NCI-H146 treated with DMSO at 0.1 percent for 48 hours (cell line): Measurements from ENCODE around the gene PADI2.

Experiments used
- DNase-seq: peaks from one replicate; lab custom pipeline; 2025; ENCODE audit not compliant: unreplicated experiment; lab: John Stamatoyannopoulos, UW

The PADI2 gene

GRCh38 chr1:17140279-17140678, 21.0 kb upstream of the PADI2 start:
- DNase-seq: no peak

DNA sequence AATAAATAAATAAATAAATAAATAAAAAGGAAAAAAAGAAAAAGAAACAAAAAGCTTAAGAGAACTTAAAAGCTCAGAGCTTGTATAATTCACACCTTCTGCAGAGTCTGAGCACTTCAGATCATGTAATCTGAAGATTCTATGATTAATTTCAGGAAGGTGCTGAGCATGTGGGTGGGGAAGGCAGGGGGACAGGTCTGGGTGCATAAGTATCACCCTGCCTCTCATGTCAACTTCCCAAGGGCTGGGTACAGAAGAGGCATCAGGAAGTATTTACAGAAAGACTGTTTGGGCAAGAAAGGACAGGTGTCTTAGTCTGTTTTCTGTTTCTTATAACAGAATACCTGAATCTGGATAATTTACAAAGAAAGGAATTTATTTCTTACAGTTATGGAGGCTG, 20.4 kb upstream of the PADI2 start:
- no peak for DNase-seq

DNA sequence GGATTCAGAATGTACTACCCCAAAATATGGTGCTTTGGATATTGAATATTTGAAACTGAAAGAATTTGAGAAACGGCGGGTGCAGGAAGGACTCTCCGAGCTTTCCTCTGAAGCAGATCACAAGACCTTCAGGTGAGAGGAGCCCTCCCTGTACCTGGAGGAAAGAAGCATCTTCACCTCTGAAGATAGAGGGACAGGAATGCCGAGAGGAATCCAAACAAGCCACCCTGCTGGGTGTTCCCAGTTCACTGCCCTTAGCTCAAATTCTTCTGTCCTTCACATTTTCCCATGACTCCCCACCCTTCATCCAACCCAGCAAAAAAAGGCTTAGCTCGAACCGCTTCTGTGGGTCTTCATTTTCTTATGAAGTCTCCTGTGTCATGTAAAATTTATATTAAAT, 18.2 kb upstream of the PADI2 start:
- DNase-seq: no peak

- DNase-seq: no peak
Observed at GRCh38 chr1:17136936-17137335, 17.7 kb upstream of the PADI2 start.

DNA sequence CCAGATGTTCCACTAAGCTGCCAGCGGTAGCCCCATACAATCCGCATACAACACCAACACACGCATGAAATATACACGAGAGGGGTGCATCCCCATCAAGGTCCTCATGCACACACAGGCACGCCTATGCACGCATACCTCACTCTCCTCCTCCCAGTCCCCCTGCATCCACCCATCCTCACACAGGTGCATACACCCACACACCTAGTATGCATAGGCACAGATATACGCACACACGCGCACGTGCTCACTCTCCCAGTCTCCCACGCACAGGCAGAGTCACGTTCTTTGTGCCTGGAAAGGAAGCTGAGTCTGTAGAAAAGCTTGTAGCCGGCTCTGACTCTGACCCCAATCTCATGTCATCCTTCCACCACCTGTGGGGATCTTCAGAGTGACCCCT, 16.9 kb upstream of the PADI2 start:
- DNase-seq: no peak

GRCh38 chr1:17135530-17135929, 16.3 kb upstream of the PADI2 start:
- DNase-seq: peak; percentile 95

- no peak for DNase-seq
Observed at GRCh38 chr1:17134724-17135123, 15.5 kb upstream of the PADI2 start.

GRCh38 chr1:17134034-17134433, 14.8 kb upstream of the PADI2 start:
- DNase-seq: no peak

DNA sequence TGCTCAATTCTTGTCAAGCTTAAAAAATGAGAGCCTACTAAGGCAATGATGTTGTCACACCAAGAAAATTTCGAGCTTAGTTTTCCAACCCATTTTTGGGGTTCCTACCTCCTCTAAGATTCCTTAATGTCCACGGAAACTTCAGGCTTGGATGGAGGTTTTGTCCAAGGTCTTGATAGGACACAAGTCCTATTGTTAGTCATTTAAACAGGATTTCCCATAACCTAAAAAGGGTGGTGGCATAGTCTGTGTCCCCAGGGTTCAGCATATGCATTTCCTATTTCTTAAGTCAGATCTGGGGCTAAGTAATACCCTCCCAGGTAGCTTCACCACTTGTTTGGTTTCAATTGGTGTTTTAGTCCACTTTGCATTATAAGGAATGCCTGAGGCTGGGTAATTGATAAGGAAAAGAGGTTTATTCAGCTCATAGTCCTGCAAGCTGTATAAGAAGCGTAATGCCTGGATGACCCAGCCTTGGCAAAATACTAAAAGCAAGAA, 10.9 kb upstream of the PADI2 start:
- no peak for DNase-seq

DNA sequence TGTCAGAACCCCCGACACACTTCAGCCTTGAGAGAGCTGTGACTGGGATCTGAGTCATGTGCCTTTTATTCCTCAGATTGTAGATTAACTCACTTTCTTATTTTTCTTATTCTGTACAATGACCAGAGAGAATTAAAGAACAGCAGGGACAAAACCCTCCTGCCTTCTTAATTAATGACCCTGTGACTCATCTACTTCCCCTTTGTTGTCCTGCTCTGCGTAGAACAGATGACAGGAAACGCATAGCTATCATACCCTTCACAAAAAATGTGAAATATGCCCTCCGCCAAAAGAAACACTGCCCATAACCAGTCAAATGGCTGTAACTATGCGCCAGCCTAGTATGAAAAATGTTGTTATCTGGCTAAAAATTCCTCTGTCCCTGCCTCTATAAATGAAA, 9.1 kb upstream of the PADI2 start:
- DNase-seq: peak; percentile 29

DNA sequence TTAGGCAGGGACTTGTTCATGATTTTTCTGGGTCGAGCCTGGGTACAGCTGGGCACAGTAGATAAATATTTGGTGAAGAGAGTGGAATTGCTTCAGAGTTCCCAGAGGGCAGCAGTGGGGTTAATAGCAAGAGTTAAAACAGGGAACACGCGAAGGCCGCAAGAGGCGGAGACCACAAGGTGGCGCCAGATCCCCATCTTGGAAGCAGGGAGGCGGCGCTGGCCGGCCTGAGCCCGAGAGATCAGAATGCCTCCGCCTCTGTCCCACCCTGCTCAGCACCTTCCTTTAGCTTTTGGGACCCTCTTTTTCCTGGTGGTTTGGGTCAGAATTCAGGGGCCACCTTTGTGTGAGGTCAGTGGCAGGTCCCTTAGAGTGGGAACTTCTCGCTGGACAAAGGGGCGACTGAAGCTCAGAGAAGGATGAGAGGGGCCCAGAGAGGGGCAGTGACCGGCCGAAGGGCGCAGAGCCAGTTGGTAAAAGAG, 6.5 kb upstream of the PADI2 start:
- peak; percentile 53 for DNase-seq

- DNase-seq: no peak
Observed at GRCh38 chr1:17123196-17124045, 4.2 kb upstream of the PADI2 start.

DNA sequence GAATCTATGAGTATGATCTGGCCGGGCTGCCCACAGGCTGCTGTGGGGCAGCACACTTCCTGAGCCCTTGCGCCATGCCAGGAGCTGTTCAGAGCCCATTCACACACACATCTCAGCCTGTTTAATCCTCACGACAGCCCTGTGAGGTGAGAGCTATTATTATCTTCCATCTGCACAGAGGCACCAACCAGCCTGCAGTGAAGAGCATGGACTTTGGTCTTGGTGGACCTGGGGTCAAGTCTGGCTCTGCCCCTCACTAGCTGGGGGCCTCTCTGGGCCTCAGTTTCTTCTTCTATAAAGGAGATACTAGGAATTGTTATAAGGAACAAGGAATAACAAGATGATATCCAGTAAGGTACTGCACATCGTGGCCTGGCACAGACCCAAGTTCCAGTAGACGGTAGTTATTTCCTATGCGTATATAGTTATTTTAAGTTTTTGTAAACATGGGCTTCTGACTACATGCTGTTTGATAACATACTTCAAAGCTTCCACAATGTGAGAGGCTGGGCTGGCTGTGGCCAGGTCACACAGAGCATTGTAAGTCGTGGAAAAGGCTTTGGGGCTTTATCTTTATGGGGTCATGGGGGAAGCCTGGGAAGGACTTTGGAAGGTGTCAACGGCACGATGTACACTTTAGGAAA, 3.4 kb upstream of the PADI2 start:
- no peak for DNase-seq

- no peak for DNase-seq
Observed at GRCh38 chr1:17121881-17122280, 2.6 kb upstream of the PADI2 start.

GRCh38 chr1:17120962-17121837, 1.9 kb upstream of the PADI2 start:
- DNase-seq: no peak

- DNase-seq: no peak
Observed at GRCh38 chr1:17120481-17120877, 1.2 kb upstream of the PADI2 start.

DNA sequence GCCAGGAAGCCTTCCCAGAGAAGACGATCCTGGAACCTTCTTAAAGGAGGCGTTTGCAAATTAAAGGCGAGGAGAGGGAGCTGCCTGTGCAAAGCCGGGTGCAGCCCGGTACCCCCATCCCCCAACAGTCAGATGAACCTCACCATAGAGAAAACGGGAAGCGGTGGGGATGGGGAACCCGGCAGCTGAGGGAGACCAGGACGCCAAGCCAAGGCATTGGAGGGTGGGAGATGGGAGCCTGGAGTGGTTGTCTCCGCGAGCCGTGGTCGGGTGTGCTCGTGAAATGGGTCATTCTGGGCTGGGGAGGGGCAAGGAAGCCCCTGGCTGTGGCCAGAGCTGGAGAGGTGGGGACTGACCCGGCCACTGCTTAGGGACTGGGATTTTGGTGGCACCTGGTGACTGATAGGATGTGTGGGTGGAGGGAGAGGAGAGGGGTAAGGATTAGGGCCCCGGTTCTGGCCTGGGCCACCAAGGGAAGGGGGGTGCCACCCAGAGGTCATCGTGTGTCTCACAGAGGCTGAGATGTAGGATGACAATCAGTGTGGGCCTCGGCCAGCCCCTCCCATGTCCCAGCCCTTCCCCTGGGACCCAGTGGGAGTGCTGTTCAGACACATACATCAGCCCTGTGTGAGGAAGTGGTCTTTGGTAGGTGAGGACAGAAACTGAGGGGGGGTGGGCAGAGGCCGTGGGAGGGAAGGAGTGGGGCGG, 676 bp upstream of the PADI2 start:
- no peak for DNase-seq

DNA sequence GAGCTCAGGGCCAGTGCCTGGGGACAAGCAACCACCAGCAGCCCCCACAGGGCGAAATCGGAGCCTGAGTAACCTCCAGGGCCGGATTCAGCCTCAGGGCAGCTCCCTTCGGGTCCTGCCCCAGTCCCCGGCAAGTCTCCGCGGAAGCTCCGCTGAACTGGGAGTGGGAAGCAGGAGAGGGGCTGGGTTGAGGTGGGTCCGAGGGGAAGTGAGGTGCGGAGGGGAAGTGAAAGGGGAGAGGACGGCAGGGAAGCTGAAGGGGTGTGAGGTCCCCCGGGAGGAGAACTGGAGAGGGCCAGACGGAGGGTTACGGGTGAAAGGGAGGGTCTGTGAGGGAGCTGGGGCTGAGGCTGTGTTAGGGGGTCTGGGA, 560 bp downstream of the PADI2 start:
- no peak for DNase-seq

DNA sequence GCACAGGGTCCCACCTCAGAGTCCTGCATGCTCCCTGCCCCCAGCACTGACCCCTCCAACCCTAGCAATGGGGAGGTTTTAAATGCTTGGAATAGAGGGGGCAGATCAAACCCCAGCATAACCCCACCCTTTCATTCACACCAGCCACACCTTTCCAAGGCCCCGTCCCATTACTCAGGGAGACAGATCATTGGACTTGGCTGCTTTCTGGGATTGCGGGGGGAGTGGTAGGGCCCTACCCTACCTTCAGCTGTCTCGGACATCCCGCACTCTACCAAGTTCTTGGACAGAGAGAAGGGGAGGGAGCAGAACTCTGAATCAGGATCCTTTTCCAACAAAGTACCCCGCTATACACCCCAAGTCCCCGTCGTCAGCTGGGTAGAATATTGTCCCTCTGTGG, 983 bp downstream of the PADI2 start:
- no peak for DNase-seq

DNA sequence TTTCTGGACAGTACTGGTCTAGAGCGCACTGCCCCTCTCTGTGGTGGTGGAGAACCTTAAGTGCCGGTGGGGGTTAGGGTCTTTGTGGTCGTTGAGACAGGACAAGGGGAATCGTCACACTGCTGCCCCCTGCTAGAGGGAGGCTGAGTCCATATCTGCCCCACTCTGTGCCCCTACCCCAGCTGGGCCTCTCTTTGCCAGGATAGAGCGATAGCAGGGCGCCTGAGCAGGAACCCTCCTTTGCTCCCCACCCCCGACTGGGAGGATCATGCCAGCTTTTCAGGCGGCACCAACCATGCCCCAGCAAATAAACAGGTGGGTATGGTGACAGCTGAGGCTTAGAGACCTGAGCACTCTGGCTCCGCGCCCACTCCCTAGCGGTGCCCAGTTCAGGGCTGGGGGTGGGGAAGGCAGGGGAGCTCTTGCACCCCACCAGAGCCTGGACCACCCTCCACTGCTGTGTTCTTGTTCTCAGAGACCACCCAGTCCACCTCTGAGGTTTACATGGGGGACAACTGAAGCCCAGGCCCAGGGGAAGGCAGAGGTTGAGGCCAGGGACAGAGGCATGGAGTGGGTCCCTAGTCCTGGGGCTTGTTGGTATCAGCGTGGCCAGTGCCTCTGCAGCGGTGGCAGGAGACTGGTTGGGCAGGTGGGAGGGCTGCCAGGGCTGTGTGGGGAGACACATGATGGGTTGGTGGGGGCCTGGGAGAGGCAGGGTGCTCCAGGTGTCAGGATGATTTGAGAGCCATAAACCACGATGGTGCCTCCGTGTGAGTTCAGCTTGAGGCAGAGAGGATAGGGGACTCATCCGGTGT, 1.6 kb downstream of the PADI2 start:
- no peak for DNase-seq
